H1 (cell line): ENCODE data around the gene ERVV-1. TPM values are rescaled to one million over a fixed set of nuclear protein-coding genes. Genes with fewer than 3 reads are reported as not detected.

Source experiments
- BACH1 ChIP-seq: IDR thresholded peaks from 2 replicates; pipeline ENCODE4 v1.6.1; 2012; ENCODE audit warnings: low read length, improper control_type of control experiment
- BRCA1 ChIP-seq: IDR thresholded peaks from 2 replicates; pipeline ENCODE4 v1.6.1; 2012; ENCODE audit warnings: low read depth, low read length, improper control_type of control experiment
- CHD2 ChIP-seq: IDR thresholded peaks from 2 replicates; pipeline ENCODE4 v1.6.1; 2012; ENCODE audit warnings: low read length, improper control_type of control experiment
- CREB1 ChIP-seq: IDR thresholded peaks from 2 replicates; pipeline ENCODE4 v1.6.1; 2012; ENCODE audit warnings: inconsistent platforms
- E2F6 ChIP-seq: IDR thresholded peaks from 2 replicates; pipeline ENCODE4 v1.6.1; 2012; ENCODE audit warnings: inconsistent platforms
- FOSL1 ChIP-seq: IDR thresholded peaks from 2 replicates; pipeline ENCODE4 v1.6.1; 2011; ENCODE audit warnings: mild to moderate bottlenecking, low read depth, low read length, moderate library complexity; ENCODE audit not compliant: insufficient read depth
- GTF2F1 ChIP-seq: IDR thresholded peaks from 2 replicates; pipeline ENCODE4 v1.6.1; 2012; ENCODE audit warnings: low read depth, low read length, improper control_type of control experiment, borderline replicate concordance
- HDAC2 ChIP-seq, 2 experiments: fragments of 300-600 bp in 1 of 2; sonication (generic) in 1 of 2; IDR thresholded peaks; 2 replicates each; pipeline ENCODE4 v1.6.1; 2011 to 2012; ENCODE audit warnings: low read depth in 2 of 2, low read length in 2 of 2, mild to moderate bottlenecking in 2 of 2, moderate library complexity in 2 of 2, borderline replicate concordance in 1 of 2, inconsistent platforms in 1 of 2
- HDAC6 ChIP-seq: IDR thresholded peaks from one replicate; pipeline ENCODE4 v1.7.1; 2012; ENCODE audit warnings: low read depth, mild to moderate bottlenecking, inconsistent platforms, low read length, moderate library complexity
- KDM4A ChIP-seq: IDR thresholded peaks from one replicate; pipeline ENCODE4 v1.7.1; 2012; ENCODE audit warnings: low read depth, mild to moderate bottlenecking, moderate library complexity, low read length, inconsistent platforms; ENCODE audit not compliant: severe bottlenecking
- KDM5A ChIP-seq: fragments of 200-600 bp; IDR thresholded peaks from 2 replicates; pipeline ENCODE4 v1.7.1; 2012; ENCODE audit warnings: mild to moderate bottlenecking, low read length, inconsistent platforms, mixed read lengths
- NANOG ChIP-seq: IDR thresholded peaks from 2 replicates; pipeline ENCODE4 v1.6.1; 2011; ENCODE audit warnings: low read length, low read depth, mild to moderate bottlenecking, inconsistent platforms; ENCODE audit not compliant: insufficient read depth, poor library complexity, severe bottlenecking
- PHF8 ChIP-seq: fragments of 200-600 bp; sonication (generic); conservative IDR thresholded peaks from 2 replicates; pipeline ENCODE4 v1.7.1; 2012; ENCODE audit warnings: low read depth, mild to moderate bottlenecking, inconsistent platforms, low read length, moderate library complexity
- POU5F1 ChIP-seq: IDR thresholded peaks from 2 replicates; pipeline ENCODE4 v1.6.1; 2011; ENCODE audit warnings: low read depth, mild to moderate bottlenecking, low read length, moderate library complexity
- RNF2 ChIP-seq: fragments of 200-900, 300-1000 bp; sonication (generic); IDR thresholded peaks from 2 replicates; pipeline ENCODE4 v1.7.1; 2016; ENCODE audit warnings: borderline replicate concordance, low read depth, mild to moderate bottlenecking, antibody characterized with exemption, low read length; ENCODE audit not compliant: poor library complexity, severe bottlenecking; ENCODE audit errors: missing control alignments
- SP1 ChIP-seq: IDR thresholded peaks from 2 replicates; pipeline ENCODE4 v1.6.1; 2011; ENCODE audit warnings: low read depth, low read length
- SP4 ChIP-seq: IDR thresholded peaks from 2 replicates; pipeline ENCODE4 v1.6.1; 2012; ENCODE audit warnings: low read length, inconsistent platforms
- TBP ChIP-seq: IDR thresholded peaks from 2 replicates; pipeline ENCODE4 v1.6.1; 2011; ENCODE audit warnings: low read depth, low read length, improper control_type of control experiment
- ZNF274 ChIP-seq: IDR thresholded peaks from 2 replicates; pipeline ENCODE4 v1.7.0; 2012; ENCODE audit warnings: low read length, borderline replicate concordance; ENCODE audit errors: extremely low read depth
- polyA plus RNA-seq, 7 experiments: library from polyadenylated mRNA; depleted of rRNA in 3 of 7; stranded (reverse) in 5 of 7; unstranded in 2 of 7; fragments of >200 nt in 5 of 7; fragments of 200-250 nt in 2 of 7; gene quantifications; 1 replicate in 5 of 7; 2 replicates in 1 of 7; 4 replicates in 1 of 7; pipeline versions ENCODE4 v1.2.1 to v1.2.3, GENCODE V29; 2011 to 2013; ENCODE audit warnings: missing spikeins in 2 of 7, mixed read lengths in 2 of 7
- total RNA-seq: library from RNA; stranded (reverse); fragmentation: NEBNext Ultra II Directional; extraction: Animal tissue kit (Norgen Biotek cat#: 25700); gene quantifications from 2 replicates; pipeline ENCODE4 v1.2.1, GENCODE V29; 2021

The ERVV-1 gene
- total and polyA plus RNA-seq, 2 of the 8 experiments (the other 6 are each of a cell fraction or from before 2014, with no cell fraction given) = not detected

DNA sequence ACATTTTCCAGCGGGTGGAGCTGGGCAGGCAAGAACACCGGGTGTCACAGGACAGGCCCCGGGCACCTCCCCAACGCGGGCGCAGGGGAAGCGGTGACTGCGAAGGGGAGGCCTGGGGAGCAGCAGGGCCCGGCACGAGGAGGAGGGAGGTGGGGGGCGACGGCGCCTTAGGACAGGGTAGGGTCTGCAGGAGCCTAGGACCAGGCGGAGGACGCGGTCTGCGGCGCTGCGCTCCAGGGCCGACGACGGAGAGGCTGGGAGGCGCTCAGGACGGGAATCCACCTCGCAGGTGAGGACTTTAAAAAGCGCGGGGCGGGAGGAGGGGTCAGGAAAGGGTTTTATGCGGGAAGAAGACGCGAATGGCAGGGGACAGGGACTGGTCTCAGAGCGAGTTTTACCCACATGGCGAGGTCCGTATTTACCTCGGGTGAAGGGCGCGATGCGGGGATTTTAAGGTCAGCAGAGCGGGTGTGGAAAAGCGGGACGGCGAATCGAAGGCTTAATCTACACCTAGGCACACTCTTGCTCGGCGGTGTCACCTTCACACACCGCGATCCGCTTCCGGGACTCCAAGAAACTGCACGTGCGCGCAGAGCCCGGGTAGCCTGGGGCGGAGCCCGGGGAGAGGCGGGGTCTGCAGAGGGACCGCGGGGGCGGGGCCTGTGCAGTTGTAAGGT, 44.3 kb downstream of the ERVV-1 start (continued):
- TF ChIP-seq FOSL1 (no peak), HDAC6 (no peak), KDM5A (no peak), BACH1 (no peak), GTF2F1 (no peak), POU5F1 (no peak), KDM4A (peak; percentile 99), PHF8 (0 out of 2 replicates have a peak, but pooled peaks have one; percentile 14), RNF2 (peak; percentile 60), NANOG (no peak), BRCA1 (no peak), SP1 (peak; percentile 54; the same call in 1 of the 2 replicates), CREB1 (no peak), E2F6 (peak; percentile 94), SP4 (no peak), HDAC2 (IDR thresholded peaks at IDR 0.05; ENCODE audit: borderline replicate concordance in 1 of 2, low read depth in 2 of 2, low read length in 2 of 2) (no peak), ZNF274 (no peak), CHD2 (no peak; the same call in 1 of the 2 replicates), TBP (no peak)
